Measurements from ENCODE around the gene FOSB.

Gene FOSB

DNA sequence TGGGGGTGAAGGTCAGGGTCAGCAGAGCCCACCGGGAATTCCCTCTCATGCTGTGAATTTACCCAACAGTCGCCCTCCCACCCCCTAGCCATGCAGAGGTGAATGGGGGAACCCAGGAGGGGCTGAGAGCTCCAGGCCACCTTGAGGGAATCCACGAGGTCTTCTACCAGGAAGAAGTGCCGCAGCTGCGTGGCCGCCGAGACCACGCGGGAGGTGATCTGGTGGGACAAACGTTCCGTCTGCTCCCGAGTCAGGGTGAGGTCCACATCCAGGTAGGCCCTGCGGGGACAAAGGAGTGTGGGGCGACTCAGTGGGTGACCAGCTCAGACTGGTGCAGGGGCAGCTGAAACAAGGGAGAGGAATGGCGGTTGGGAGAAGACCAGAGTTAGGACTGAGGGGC lies 20.9 kb downstream of the FOSB start:
- Histone ChIP-seq H3K4me3 (replicated peaks; ENCODE audit: low read depth, low read length) (no peak overlapping the region), H3K36me3 (ENCODE audit: control insufficient read depth, insufficient read depth, low read length) (no peaks in the 10 kb centered on the region), H3K27me3 (replicated peaks; ENCODE audit: control insufficient read depth, insufficient read depth, low read length) (no peaks in the 10 kb centered on the region)
- TF ChIP-seq, protein P1, sequence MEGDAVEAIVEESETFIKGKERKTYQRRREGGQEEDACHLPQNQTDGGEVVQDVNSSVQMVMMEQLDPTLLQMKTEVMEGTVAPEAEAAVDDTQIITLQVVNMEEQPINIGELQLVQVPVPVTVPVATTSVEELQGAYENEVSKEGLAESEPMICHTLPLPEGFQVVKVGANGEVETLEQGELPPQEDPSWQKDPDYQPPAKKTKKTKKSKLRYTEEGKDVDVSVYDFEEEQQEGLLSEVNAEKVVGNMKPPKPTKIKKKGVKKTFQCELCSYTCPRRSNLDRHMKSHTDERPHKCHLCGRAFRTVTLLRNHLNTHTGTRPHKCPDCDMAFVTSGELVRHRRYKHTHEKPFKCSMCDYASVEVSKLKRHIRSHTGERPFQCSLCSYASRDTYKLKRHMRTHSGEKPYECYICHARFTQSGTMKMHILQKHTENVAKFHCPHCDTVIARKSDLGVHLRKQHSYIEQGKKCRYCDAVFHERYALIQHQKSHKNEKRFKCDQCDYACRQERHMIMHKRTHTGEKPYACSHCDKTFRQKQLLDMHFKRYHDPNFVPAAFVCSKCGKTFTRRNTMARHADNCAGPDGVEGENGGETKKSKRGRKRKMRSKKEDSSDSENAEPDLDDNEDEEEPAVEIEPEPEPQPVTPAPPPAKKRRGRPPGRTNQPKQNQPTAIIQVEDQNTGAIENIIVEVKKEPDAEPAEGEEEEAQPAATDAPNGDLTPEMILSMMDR (IDR thresholded peaks at IDR 0.05; ENCODE audit: insufficient read depth, low read length, poor library complexity, severe bottlenecking) = no peak
- no peak for DNase-seq (ENCODE audit: extremely low read depth, insufficient read length)

DNA sequence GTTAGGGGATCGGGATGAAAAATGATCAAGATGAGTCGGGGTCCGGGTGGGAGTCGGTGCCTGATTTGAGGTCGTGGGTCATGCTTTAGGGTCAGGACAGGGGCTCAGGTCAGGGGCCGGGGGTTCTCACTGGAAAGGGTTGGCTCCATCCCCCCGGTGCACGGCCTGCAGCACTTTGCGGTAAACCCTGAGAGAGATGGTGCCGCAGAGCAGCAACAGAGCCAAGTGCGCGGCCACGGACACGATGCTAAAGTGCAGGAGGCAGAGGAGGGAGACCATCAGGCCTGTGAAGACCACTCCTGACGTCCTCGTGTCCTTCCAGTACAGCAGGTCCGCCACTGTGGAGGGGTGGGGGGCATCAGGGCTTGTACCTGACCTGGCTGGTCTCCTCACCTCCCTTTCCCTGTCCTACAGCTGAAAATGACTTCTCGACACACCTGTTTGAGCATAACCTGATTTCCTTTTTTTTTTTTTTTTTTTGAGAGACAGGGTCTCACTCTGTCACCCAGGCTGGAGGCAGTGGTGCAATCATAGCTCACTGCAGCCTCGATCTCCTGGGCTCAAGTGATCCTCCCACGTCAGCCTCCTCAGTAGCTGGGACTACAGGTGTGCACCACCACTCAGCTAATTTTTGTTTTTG lies 21.5 kb downstream of the FOSB start:
- no peaks in the 10 kb centered on the region for H3K27me3 ChIP-seq (replicated peaks; ENCODE audit: control insufficient read depth, insufficient read depth, low read length)
- H3K4me3 ChIP-seq (replicated peaks; ENCODE audit: low read depth, low read length) = no peak overlapping the region
- no peaks in the 10 kb centered on the region for H3K36me3 ChIP-seq (ENCODE audit: control insufficient read depth, insufficient read depth, low read length)
- TF ChIP-seq, protein P1 (IDR thresholded peaks at IDR 0.05; ENCODE audit: insufficient read depth, low read length, poor library complexity, severe bottlenecking) = no peak
- no peak for DNase-seq (ENCODE audit: extremely low read depth, insufficient read length)

DNA sequence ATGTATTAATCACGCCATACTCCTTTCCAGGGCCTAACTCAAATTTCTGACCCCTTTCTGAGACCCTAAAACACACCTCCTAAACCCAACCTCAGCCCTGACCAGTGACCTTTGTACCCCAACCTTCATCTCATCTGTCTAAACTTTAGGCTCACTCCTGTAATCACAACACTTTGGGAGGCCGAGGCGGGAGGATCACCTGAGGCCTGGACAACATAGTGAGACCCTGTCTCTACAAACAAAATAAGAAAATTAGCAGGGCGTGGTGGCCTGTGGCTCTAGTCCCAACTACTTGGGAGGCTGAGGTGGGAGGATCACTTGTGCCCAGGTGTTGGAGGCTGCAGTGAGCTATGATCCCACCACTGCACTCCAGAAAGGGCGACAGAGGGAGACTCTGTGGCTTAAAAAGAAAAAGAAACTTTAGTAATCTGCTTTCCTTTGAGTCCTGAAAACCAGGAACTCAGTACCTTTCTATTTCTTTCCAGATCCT lies 24.4 kb downstream of the FOSB start:
- H3K4me3 ChIP-seq (replicated peaks; ENCODE audit: low read depth, low read length) = peak overlapping the region; percentile 70
- no peaks in the 10 kb centered on the region for H3K36me3 ChIP-seq (ENCODE audit: control insufficient read depth, insufficient read depth, low read length)
- peaks cover 3% of the 10 kb centered on the region; the same call in 1 of the 2 replicates for H3K27me3 ChIP-seq (replicated peaks; ENCODE audit: control insufficient read depth, insufficient read depth, low read length)
- TF ChIP-seq, protein P1 (IDR thresholded peaks at IDR 0.05; ENCODE audit: insufficient read depth, low read length, poor library complexity, severe bottlenecking) = no peak
- DNase-seq (ENCODE audit: extremely low read depth, insufficient read length) = no peak

DNA sequence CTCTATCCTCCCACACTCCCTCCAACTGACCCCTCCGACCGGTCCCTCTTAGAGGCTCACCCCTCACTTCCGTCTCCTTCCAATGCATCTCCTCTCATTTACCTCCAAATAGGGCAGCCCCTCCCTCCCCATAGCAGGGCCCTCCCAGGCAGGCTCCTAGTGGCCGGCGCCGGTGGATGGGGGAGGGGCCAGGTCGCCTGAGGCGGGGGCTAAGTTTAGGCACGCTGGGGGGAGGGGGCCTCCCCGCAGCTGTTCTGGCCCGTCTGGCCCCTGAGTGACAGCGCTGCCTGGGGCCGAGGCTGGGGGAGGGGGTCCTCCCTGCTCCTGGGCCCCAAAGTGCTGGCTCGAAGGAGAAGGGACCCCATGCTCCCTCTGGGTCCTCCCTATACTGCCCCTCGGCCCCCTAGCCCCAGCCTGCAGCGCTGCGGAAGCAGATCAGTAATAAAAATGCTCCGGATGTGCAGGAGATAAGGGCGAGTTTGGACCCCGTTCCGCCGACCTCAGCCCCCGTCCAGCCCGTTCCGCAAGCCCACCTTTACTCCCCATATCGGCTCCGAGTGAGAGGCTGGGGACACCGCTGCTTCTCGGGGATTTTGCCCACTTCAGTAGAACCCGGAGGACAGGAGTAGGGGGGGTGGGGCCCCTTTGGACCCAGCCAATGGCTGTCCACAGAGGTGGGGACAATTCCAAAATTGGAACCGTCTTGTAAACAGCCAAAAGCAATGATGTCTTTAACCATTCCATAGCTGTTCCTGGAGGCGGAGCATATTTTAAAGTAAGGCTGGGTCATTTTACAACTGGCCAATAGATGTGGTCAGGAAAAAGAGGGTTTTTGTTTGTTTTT lies 25.1 kb downstream of the FOSB start:
- TF ChIP-seq, protein P1 (IDR thresholded peaks at IDR 0.05; ENCODE audit: insufficient read depth, low read length, poor library complexity, severe bottlenecking) = no peak
- Histone ChIP-seq H3K27me3 (replicated peaks; ENCODE audit: control insufficient read depth, insufficient read depth, low read length) (peaks cover 3% of the 10 kb centered on the region; the same call in 1 of the 2 replicates), H3K4me3 (replicated peaks; ENCODE audit: low read depth, low read length) (peak overlapping the region; percentile 70), H3K36me3 (ENCODE audit: control insufficient read depth, insufficient read depth, low read length) (no peaks in the 10 kb centered on the region)
- DNase-seq (ENCODE audit: extremely low read depth, insufficient read length) = peak; percentile 81

DNA sequence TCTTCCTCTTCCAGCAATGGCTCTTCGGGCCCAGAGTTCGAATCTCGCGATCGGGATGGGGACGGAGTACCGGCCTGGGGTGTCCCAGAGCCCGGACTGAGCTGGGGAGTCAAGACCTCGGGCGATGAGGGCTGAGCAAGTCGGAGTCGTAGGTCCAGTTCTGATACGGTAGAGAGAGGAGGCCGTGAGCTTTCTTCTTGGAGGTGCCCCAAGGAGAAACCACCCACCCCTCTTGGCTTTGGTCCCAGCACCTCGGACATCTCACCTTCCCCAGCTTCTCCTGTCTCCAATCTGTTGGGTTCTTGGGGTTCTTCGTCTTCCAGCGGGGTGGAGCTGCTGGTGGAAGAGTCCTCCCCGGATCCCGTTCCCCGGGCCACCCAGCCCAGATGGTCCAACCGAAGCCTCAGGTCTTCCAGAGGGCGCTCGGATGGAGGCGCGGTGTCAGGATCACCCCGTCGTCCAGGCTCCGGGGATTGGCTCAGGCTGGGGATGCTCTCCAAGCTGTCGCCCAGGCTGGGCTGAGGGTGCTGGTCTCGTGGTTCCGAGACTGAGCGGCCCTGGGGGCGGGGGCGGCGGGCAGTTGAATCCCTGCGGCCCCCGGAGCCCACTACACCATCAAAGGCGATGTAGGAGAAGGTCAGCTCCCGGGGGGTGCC lies 26.6 kb downstream of the FOSB start:
- H3K36me3 ChIP-seq (ENCODE audit: control insufficient read depth, insufficient read depth, low read length) = no peaks in the 10 kb centered on the region
- H3K4me3 ChIP-seq (replicated peaks; ENCODE audit: low read depth, low read length) = no peak overlapping the region
- DNase-seq (ENCODE audit: extremely low read depth, insufficient read length) = no peak
- H3K27me3 ChIP-seq (replicated peaks; ENCODE audit: control insufficient read depth, insufficient read depth, low read length) = peaks cover 3% of the 10 kb centered on the region; the same call in 1 of the 2 replicates
- TF ChIP-seq, protein P1 (IDR thresholded peaks at IDR 0.05; ENCODE audit: insufficient read depth, low read length, poor library complexity, severe bottlenecking) = no peak
